Spinal cord (tissue), 10 donors: ENCODE data around the gene DMD. TPM values are rescaled to one million over a fixed set of nuclear protein-coding genes. Genes with fewer than 3 reads are reported as not detected.

Experiments used
- DNase-seq, 6 donors: peaks; one replicate each; pipeline versions ENCODE4 v3.0.0 to v3.0.0-alpha.2; 2013 to 2015; ENCODE audit warnings: low spot score in 6 of 6, low read depth in 4 of 6
- H3K27ac ChIP-seq: one replicate; pipeline ENCODE4 v1.5.1; 2013; ENCODE audit warnings: low read depth, low read length, control low read depth
- H3K27me3 ChIP-seq: one replicate; pipeline ENCODE4 v1.6.1; 2013; ENCODE audit warnings: low read length; ENCODE audit not compliant: control insufficient read depth, insufficient read depth
- H3K36me3 ChIP-seq: one replicate; pipeline ENCODE4 v1.6.1; 2013; ENCODE audit warnings: low read length; ENCODE audit not compliant: control insufficient read depth, insufficient read depth
- H3K4me1 ChIP-seq: one replicate; pipeline ENCODE4 v1.6.1; 2013; ENCODE audit warnings: low read length; ENCODE audit not compliant: control insufficient read depth, insufficient read depth
- H3K4me3 ChIP-seq: one replicate; pipeline ENCODE4 v1.5.1; 2013; ENCODE audit warnings: low read depth, low read length, control low read depth
- H3K9me3 ChIP-seq: one replicate; pipeline ENCODE4 v1.6.1; 2013; ENCODE audit warnings: low read length; ENCODE audit not compliant: control insufficient read depth, insufficient read depth
- WGBS: methylation state at CpG from one replicate; pipeline ENCODE4 v1.1.5; 2013; ENCODE audit warnings: missing lambda C conversion rate; ENCODE audit not compliant: insufficient coverage; 5-methylcytosine and 5-hydroxymethylcytosine counted together
- polyA plus RNA-seq, 2 donors: library from polyadenylated mRNA; unstranded; fragments of 120-200 nt; gene quantifications; one replicate each; pipeline ENCODE4 v1.2.1, GENCODE V29; 2013; ENCODE audit not compliant: insufficient read length in 2 of 2
- total RNA-seq, 2 donors: library from RNA; depleted of rRNA in 1 of 2; stranded (reverse); fragments of 120-200 nt in 1 of 2; fragments of >200 nt in 1 of 2; gene quantifications; one replicate each; pipeline versions ENCODE4 v1.2.3 to v1.2.4, GENCODE V29; 2013 to 2014
- donor health status: healthy.

DMD gene
- total and polyA plus RNA-seq, 4 donors = 28.4 to 112 (median 41.9) TPM

DNA sequence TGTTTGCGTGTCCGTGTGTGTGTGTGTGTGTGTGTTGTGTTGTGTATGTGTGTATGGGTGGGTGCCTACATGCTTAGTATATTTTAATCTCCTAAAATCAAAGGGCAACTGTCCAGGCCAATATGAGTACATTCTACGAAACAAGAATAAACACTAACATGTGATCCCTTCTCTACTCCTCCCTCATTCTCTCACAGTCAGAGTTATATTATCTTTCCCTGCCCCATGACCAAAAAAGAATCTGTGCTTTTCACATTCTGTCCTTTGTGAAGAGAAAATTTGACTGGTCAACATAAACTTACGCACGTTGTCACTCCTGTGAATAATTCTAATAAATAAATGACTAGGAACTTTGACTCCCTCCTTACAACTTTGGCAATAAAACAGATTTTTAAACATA, 532.9 kb downstream of the DMD start:
- WGBS = 100% methylated on average over 1 of the region's 5 CpGs
- Histone ChIP-seq H3K4me1 (no peaks in the 10 kb centered on the region), H3K4me3 (no peak overlapping the region), H3K27me3 (no peaks in the 10 kb centered on the region), H3K27ac (no peak overlapping the region), H3K9me3 (no peaks in the 10 kb centered on the region), H3K36me3 (no peaks in the 10 kb centered on the region)
- no peak for DNase-seq

GRCh38 chrX:32673193-32673592, 538.2 kb downstream of the DMD start:
- Histone ChIP-seq H3K27me3 (no peaks in the 10 kb centered on the region), H3K4me1 (no peaks in the 10 kb centered on the region), H3K9me3 (no peaks in the 10 kb centered on the region), H3K36me3 (no peaks in the 10 kb centered on the region), H3K4me3 (no peak overlapping the region), H3K27ac (no peak overlapping the region)
- 40% methylated on average over 1 of the region's 4 CpGs for WGBS
- peak in 2 of 6 donors; percentile 6 to 22 for DNase-seq

- no peaks in the 10 kb centered on the region for H3K36me3 ChIP-seq
- no peaks in the 10 kb centered on the region for H3K4me1 ChIP-seq
- no CpG with 5 or more reads among the region's 2 CpGs for WGBS
- no peak overlapping the region for H3K27ac ChIP-seq
- DNase-seq = no peak
- no peaks in the 10 kb centered on the region for H3K27me3 ChIP-seq
- H3K4me3 ChIP-seq = no peak overlapping the region
- no peaks in the 10 kb centered on the region for H3K9me3 ChIP-seq
Observed at GRCh38 chrX:32662516-32662915, 548.8 kb downstream of the DMD start.

GRCh38 chrX:32644476-32645245, 566.7 kb downstream of the DMD start:
- DNase-seq = no peak
- H3K4me1 ChIP-seq = no peaks in the 10 kb centered on the region
- no CpG with 5 or more reads among the region's 9 CpGs for WGBS
- H3K4me3 ChIP-seq = no peak overlapping the region
- H3K27ac ChIP-seq = no peak overlapping the region
- peaks cover 5% of the 10 kb centered on the region for H3K27me3 ChIP-seq
- no peaks in the 10 kb centered on the region for H3K36me3 ChIP-seq
- H3K9me3 ChIP-seq = no peaks in the 10 kb centered on the region

GRCh38 chrX:32642283-32642682, 569.1 kb downstream of the DMD start:
- H3K9me3 ChIP-seq = no peaks in the 10 kb centered on the region
- no CpG with 5 or more reads among the region's 3 CpGs for WGBS

DNA sequence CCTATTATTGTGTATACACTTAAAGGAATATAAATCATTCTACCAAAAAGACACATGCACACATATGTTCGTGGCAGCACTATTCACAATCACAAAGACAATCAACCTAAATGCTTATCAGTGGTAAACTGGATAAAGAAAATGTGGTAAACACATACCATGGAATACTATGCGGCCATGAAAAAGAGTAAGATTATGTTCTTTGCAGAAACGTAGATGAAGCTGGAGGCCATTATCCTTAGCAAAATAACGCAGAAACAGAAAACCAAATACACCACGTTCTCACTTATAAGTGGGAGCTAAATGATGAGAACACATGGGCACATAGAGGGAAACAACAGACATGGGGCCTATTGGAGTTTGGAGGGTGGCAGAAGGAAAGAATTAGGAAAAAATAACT, 593.2 kb downstream of the DMD start:
- Histone ChIP-seq H3K9me3 (no peaks in the 10 kb centered on the region), H3K4me1 (no peaks in the 10 kb centered on the region), H3K27ac (no peak overlapping the region), H3K27me3 (no peaks in the 10 kb centered on the region), H3K36me3 (no peaks in the 10 kb centered on the region), H3K4me3 (no peak overlapping the region)
- DNase-seq = no peak
- WGBS = no CpG with 5 or more reads among the region's 5 CpGs

More at GRCh38 chrX:32642283-32642682, 569.1 kb downstream of the DMD start:
- no peak overlapping the region for H3K27ac ChIP-seq
- no peaks in the 10 kb centered on the region for H3K36me3 ChIP-seq
- H3K4me3 ChIP-seq = no peak overlapping the region
- peaks cover 5% of the 10 kb centered on the region for H3K27me3 ChIP-seq
- peak in 1 of 6 donors; percentile 1 for DNase-seq
- no peaks in the 10 kb centered on the region for H3K4me1 ChIP-seq

- Histone ChIP-seq H3K4me3 (no peak overlapping the region), H3K27ac (no peak overlapping the region), H3K36me3 (no peaks in the 10 kb centered on the region), H3K4me1 (no peaks in the 10 kb centered on the region), H3K27me3 (no peaks in the 10 kb centered on the region), H3K9me3 (no peaks in the 10 kb centered on the region)
- WGBS = 20% methylated on average over 1 of the region's 2 CpGs
- no peak for DNase-seq
Observed at GRCh38 chrX:32614707-32615106, 596.6 kb downstream of the DMD start.

DNA sequence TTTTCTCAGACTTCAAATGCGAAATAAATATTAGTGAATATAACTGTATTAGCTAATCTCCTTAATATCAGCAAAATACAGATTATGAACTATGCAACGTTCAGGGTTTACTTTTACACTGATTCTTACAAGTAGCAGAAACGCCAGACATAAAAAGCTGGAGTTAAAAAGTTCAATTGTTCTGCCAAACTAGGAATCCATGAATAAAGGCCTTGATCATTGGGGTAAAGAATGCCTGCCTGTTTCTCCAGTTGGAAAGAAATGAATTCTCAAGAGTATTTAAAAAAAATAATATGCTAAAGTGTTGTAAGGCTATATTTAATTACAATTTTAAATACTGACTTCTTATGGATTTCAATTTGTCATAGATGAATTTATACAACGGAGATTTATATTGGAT, 612.2 kb downstream of the DMD start:
- Histone ChIP-seq H3K36me3 (no peaks in the 10 kb centered on the region), H3K4me3 (no peak overlapping the region), H3K9me3 (no peaks in the 10 kb centered on the region), H3K4me1 (no peaks in the 10 kb centered on the region), H3K27me3 (no peaks in the 10 kb centered on the region), H3K27ac (no peak overlapping the region)
- no peak for DNase-seq
- no CpG with 5 or more reads among the region's 4 CpGs for WGBS

- H3K27me3 ChIP-seq = no peaks in the 10 kb centered on the region
- H3K9me3 ChIP-seq = no peaks in the 10 kb centered on the region
- H3K4me3 ChIP-seq = no peak overlapping the region
- WGBS = no CpG with 5 or more reads among the region's 4 CpGs
- no peak overlapping the region for H3K27ac ChIP-seq
- H3K36me3 ChIP-seq = no peaks in the 10 kb centered on the region
- no peaks in the 10 kb centered on the region for H3K4me1 ChIP-seq
- no peak for DNase-seq
Observed at GRCh38 chrX:32598707-32599106, 612.6 kb downstream of the DMD start.

DNA sequence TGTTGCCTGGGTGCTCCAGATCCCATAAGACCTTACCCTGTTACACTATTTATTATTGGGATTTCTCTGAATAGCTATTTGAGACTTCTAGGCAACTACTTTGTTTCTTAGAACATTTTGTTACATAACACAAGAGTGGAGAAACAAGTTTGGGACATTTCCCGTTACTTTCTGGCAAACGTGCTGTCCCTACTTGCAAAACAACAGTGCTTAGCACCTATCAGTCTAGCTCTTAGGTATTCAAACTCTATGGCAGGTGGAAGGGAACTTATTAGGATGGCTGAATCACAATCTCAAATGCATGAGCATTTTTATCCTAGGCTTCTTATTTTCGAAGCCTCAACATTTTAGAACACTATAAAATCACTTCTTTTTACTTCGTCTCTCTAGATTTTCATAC, 613.6 kb downstream of the DMD start:
- Histone ChIP-seq H3K4me1 (no peaks in the 10 kb centered on the region), H3K4me3 (no peak overlapping the region), H3K9me3 (no peaks in the 10 kb centered on the region), H3K36me3 (no peaks in the 10 kb centered on the region), H3K27me3 (no peaks in the 10 kb centered on the region), H3K27ac (no peak overlapping the region)
- WGBS = no CpG with 5 or more reads among the region's 4 CpGs
- DNase-seq = no peak
